IMR-90 (cell line): ENCODE data around the gene WDR48. TPM values are rescaled to one million over a fixed set of nuclear protein-coding genes. Genes with fewer than 3 reads are reported as not detected.

Experiments used
- ATAC-seq: fragments of 200-7000 bp; cut with Tn5 transposase; 2 replicates; pipeline ENCODE4 v1.9.1; 2020; ENCODE audit warnings: low read depth, mild to moderate bottlenecking, moderate library complexity
- BruUV-seq: library from RNA; stranded (reverse); fragments of 400-500 nt; replicated peaks from 2 replicates; lab custom pipeline; 2021; lab: Mats Ljungman, UMichigan
- CTCF ChIA-PET: fragments of 300-600 bp; formaldehyde crosslinking; extraction: SDS; loops from one replicate; lab custom pipeline; 2021; ENCODE audit warnings: antibody characterized with exemption; lab: Yijun Ruan, JAX
- POLR2A ChIA-PET: fragments of 300-600 bp; sonication (Branson Sonifier 250); formaldehyde crosslinking; loops from one replicate; lab custom pipeline; 2022; ENCODE audit warnings: antibody characterized with exemption; ENCODE audit not compliant: unreplicated experiment; lab: Charles Lee
- DNase-seq: peaks from one replicate; pipeline ENCODE4 v3.0.0; 2013
- H2AFZ ChIP-seq: replicated peaks from 2 replicates; pipeline ENCODE3; 2013; ENCODE audit warnings: low read length, mild to moderate bottlenecking; ENCODE audit not compliant: poor library complexity
- H2AK5ac ChIP-seq: 2 replicates; pipeline ENCODE4 v1.6.1; 2013; ENCODE audit warnings: low read depth, low read length, inconsistent platforms
- H2AK9ac ChIP-seq: replicated peaks from 2 replicates; pipeline ENCODE3; 2013; ENCODE audit warnings: mild to moderate bottlenecking, low read depth, low read length, moderate library complexity; ENCODE audit not compliant: poor library complexity
- H2BK120ac ChIP-seq: 2 replicates; pipeline ENCODE4 v1.6.1; 2013; ENCODE audit warnings: low read depth, low read length, inconsistent platforms
- H2BK15ac ChIP-seq: 3 replicates; pipeline ENCODE4 v1.6.1; 2013; ENCODE audit warnings: low read depth, low read length, inconsistent platforms
- H2BK20ac ChIP-seq: 2 replicates; pipeline ENCODE4 v1.6.1; 2013; ENCODE audit warnings: low read depth, mild to moderate bottlenecking, inconsistent platforms, low read length, moderate library complexity
- H2BK5ac ChIP-seq: 2 replicates; pipeline ENCODE4 v1.6.1; 2013; ENCODE audit warnings: mild to moderate bottlenecking, low read depth, low read length, inconsistent platforms; ENCODE audit not compliant: poor library complexity, severe bottlenecking
- H3K14ac ChIP-seq: replicated peaks from 2 replicates; pipeline ENCODE4 v1.6.1; 2013; ENCODE audit warnings: low read depth, low read length, inconsistent platforms
- H3K18ac ChIP-seq: 2 replicates; pipeline ENCODE4 v1.6.1; 2013; ENCODE audit warnings: low read depth, low read length, control low read depth
- H3K23ac ChIP-seq: 2 replicates; pipeline ENCODE4 v1.6.1; 2013; ENCODE audit warnings: low read depth, low read length, inconsistent platforms
- H3K27ac ChIP-seq: 2 replicates; pipeline ENCODE4 v1.5.1; 2013; ENCODE audit warnings: mild to moderate bottlenecking, control low read depth, low read length; ENCODE audit not compliant: insufficient read depth
- H3K27me3 ChIP-seq: 2 replicates; pipeline ENCODE4 v1.6.1; 2013; ENCODE audit warnings: low read length; ENCODE audit not compliant: control insufficient read depth, insufficient read depth
- H3K36me3 ChIP-seq: 2 replicates; pipeline ENCODE4 v1.6.1; 2013; ENCODE audit warnings: low read length, mixed read lengths; ENCODE audit not compliant: control insufficient read depth, insufficient read depth
- H3K4ac ChIP-seq: 2 replicates; pipeline ENCODE4 v1.6.1; 2013; ENCODE audit warnings: low read depth, low read length, inconsistent platforms
- H3K4me1 ChIP-seq: 2 replicates; pipeline ENCODE4 v1.6.1; 2013; ENCODE audit warnings: low read length, mixed read lengths; ENCODE audit not compliant: control insufficient read depth, insufficient read depth
- H3K4me2 ChIP-seq: 2 replicates; pipeline ENCODE4 v1.6.1; 2013; ENCODE audit warnings: low read depth, mild to moderate bottlenecking, control low read depth, low read length, moderate library complexity
- H3K4me3 ChIP-seq: 2 replicates; pipeline ENCODE4 v1.5.1; 2013; ENCODE audit warnings: low read depth, mild to moderate bottlenecking, control low read depth, low read length, moderate library complexity; ENCODE audit not compliant: insufficient read depth
- H3K56ac ChIP-seq: 2 replicates; pipeline ENCODE4 v1.6.1; 2013; ENCODE audit warnings: low read length, inconsistent platforms; ENCODE audit not compliant: insufficient read depth; ENCODE audit errors: extremely low read depth
- H3K79me1 ChIP-seq, 2 experiments: 2 replicates each; pipeline ENCODE4 v1.6.1; 2013; ENCODE audit warnings: low read length in 2 of 2, inconsistent platforms in 1 of 2, low read depth in 1 of 2
- H3K9ac ChIP-seq: 2 replicates; pipeline ENCODE4 v1.6.1; 2013; ENCODE audit warnings: low read depth, low read length, control low read depth
- H3K9me1 ChIP-seq: 2 replicates; pipeline ENCODE4 v1.6.1; 2013; ENCODE audit warnings: low read length, inconsistent platforms; ENCODE audit not compliant: insufficient read depth
- H3K9me3 ChIP-seq: 2 replicates; pipeline ENCODE4 v1.6.1; 2013; ENCODE audit warnings: low read length; ENCODE audit not compliant: control insufficient read depth, insufficient read depth
- H4K20me1 ChIP-seq: 2 replicates; pipeline ENCODE4 v1.6.1; 2013; ENCODE audit warnings: low read length, inconsistent platforms; ENCODE audit not compliant: insufficient read depth
- H4K5ac ChIP-seq: 2 replicates; pipeline ENCODE4 v1.6.1; 2013; ENCODE audit warnings: mild to moderate bottlenecking, low read depth, low read length, control low read depth
- H4K8ac ChIP-seq, 2 experiments: 2 replicates each; pipeline ENCODE4 v1.6.1; 2013; ENCODE audit warnings: low read depth in 2 of 2, low read length in 2 of 2, control low read depth in 1 of 2, inconsistent platforms in 1 of 2
- H4K91ac ChIP-seq: 2 replicates; pipeline ENCODE4 v1.6.1; 2013; ENCODE audit warnings: low read depth, low read length, inconsistent platforms; ENCODE audit not compliant: insufficient read depth
- CEBPB ChIP-seq: IDR thresholded peaks from 2 replicates; pipeline ENCODE4 v1.6.1; 2012; ENCODE audit warnings: low read depth, low read length, improper control_type of control experiment
- CHD1 ChIP-seq: IDR thresholded peaks from 2 replicates; pipeline ENCODE4 v1.6.1; 2012; ENCODE audit warnings: low read depth, low read length, improper control_type of control experiment
- CTCF ChIP-seq: conservative IDR thresholded peaks from 2 replicates; pipeline ENCODE4 v1.5.1; 2012; ENCODE audit warnings: mild to moderate bottlenecking, low read depth, low read length, improper control_type of control experiment
- ELK1 ChIP-seq: fragments of 150-350 bp; IDR thresholded peaks from 2 replicates; pipeline ENCODE4 v1.6.1; 2016; ENCODE audit warnings: low read depth, mild to moderate bottlenecking, low read length, moderate library complexity, borderline replicate concordance
- MAFK ChIP-seq: IDR thresholded peaks from 2 replicates; pipeline ENCODE4 v1.6.1; 2012; ENCODE audit warnings: low read depth, low read length, improper control_type of control experiment
- MXI1 ChIP-seq: IDR thresholded peaks from 2 replicates; pipeline ENCODE4 v1.6.1; 2012; ENCODE audit warnings: low read depth, mild to moderate bottlenecking, low read length, moderate library complexity, borderline replicate concordance
- NFE2L2 ChIP-seq: fragments of 150-350 bp; IDR thresholded peaks from 2 replicates; pipeline ENCODE4 v1.6.1; 2016; ENCODE audit warnings: low read depth, mild to moderate bottlenecking, low read length
- POLR2A ChIP-seq: IDR thresholded peaks from 2 replicates; pipeline ENCODE4 v1.6.1; 2012; ENCODE audit warnings: mild to moderate bottlenecking, low read depth, low read length
- RAD21 ChIP-seq: IDR thresholded peaks from 2 replicates; pipeline ENCODE4 v1.6.1; 2012; ENCODE audit warnings: low read length, improper control_type of control experiment
- RCOR1 ChIP-seq: IDR thresholded peaks from 2 replicates; pipeline ENCODE4 v1.6.1; 2012; ENCODE audit warnings: mild to moderate bottlenecking, low read length, improper control_type of control experiment; ENCODE audit not compliant: insufficient replicate concordance
- SMC3 ChIP-seq: fragments of 150-350 bp; IDR thresholded peaks from 2 replicates; pipeline ENCODE4 v1.6.1; 2016; ENCODE audit warnings: low read depth, mild to moderate bottlenecking, antibody characterized with exemption, low read length, moderate library complexity
- WGBS, 2 experiments: methylation state at CpG; one replicate each; pipeline versions ENCODE4 v1.1.5 to v1.1.7; 2013; ENCODE audit warnings: missing lambda C conversion rate in 2 of 2; ENCODE audit not compliant: insufficient read length in 1 of 2; ENCODE audit errors: extremely low coverage in 2 of 2; 5-methylcytosine and 5-hydroxymethylcytosine counted together
- dilution Hi-C: fragments of 300-500 bp; cut with HindIII; formaldehyde crosslinking; loops from one replicate; pipeline ENCODE4 v1.14.3; 2018; ENCODE audit warnings: low sequenced_read_pairs; ENCODE audit not compliant: unreplicated experiment
- in situ Hi-C: fragments of 300-500 bp; cut with MboI; formaldehyde crosslinking; loops from 3 replicates; pipeline ENCODE4 v1.14.3; 2019; ENCODE audit warnings: low sequenced_read_pairs, inconsistent platforms, mixed read lengths
- intact Hi-C: fragments of 100-400 bp; cut with micrococcal nuclease; formaldehyde crosslinking; loops from 2 replicates; pipeline ENCODE4 v1.10.0; 2022
- polyA plus RNA-seq, 3 experiments: library from polyadenylated mRNA; depleted of rRNA; stranded (reverse); fragments of >200 nt; gene quantifications; 2 replicates each; pipeline ENCODE4 v1.2.3, GENCODE V29; 2012; ENCODE audit warnings: low replicate concordance in 1 of 3
- total RNA-seq: library from RNA; depleted of rRNA; stranded (reverse); fragments of >200 nt; gene quantifications from 2 replicates; pipeline ENCODE4 v1.2.3, GENCODE V29; 2012

Gene WDR48
- total and polyA plus RNA-seq, 2 of the 4 experiments (the other 2 are of a cell fraction) = 14.4 to 41.2 TPM

- 94% methylated on average over 4 of the region's 6 CpGs; no CpG with 5 or more reads in 1 of the 2 experiments for WGBS, 2 experiments
- CTCF ChIA-PET = interaction anchor here (1.8 kb wide), 1 partner anchor 158 kb away, joined by 5 read pairs; no protein-coding TSS in a partner anchor
- no peak overlapping the region for H3K14ac ChIP-seq
Observed at GRCh38 chr3:39130026-39130425, 78.2 kb downstream of the WDR48 start.

More at GRCh38 chr3:39130026-39130425, 78.2 kb downstream of the WDR48 start:
- Histone ChIP-seq H4K91ac (no peak overlapping the region), H2AK9ac (no peak overlapping the region), H3K4me3 (no peak overlapping the region), H3K9ac (no peak overlapping the region), H2BK120ac (no peak overlapping the region), H3K23ac (no peak overlapping the region; the same call in 1 of the 2 replicates), H3K56ac (no peak overlapping the region), H2AFZ (no peak overlapping the region), H3K9me3 (no peaks in the 10 kb centered on the region), H4K8ac (no peak overlapping the region), H3K4ac (no peak overlapping the region), H2BK20ac (no peak overlapping the region), H2AK5ac (no peak overlapping the region), H3K4me2 (no peak overlapping the region), H2BK5ac (no peak overlapping the region), H2BK15ac (no peak overlapping the region), H3K36me3 (no peaks in the 10 kb centered on the region), H3K27ac (no peak overlapping the region), H3K9me1 (peaks cover 11% of the 10 kb centered on the region), H3K4me1 (peaks cover 5% of the 10 kb centered on the region), H3K79me1 (no peaks in the 10 kb centered on the region), H3K27me3 (no peaks in the 10 kb centered on the region), H4K20me1 (no peaks in the 10 kb centered on the region), H3K18ac (no peak overlapping the region), H4K5ac (no peak overlapping the region)
- in situ Hi-C loops = no loop called here
- ATAC-seq (no peak), DNase-seq (no peak)
- intact Hi-C loops = no loop called here
- POLR2A ChIA-PET = no interaction called here
- BruUV-seq = no TSS peak
- dilution Hi-C loops = no loop called here
- TF ChIP-seq POLR2A = no peak
- TF ChIP-seq NFE2L2 = no peak
- TF ChIP-seq RAD21 = no peak
- no peak for TF ChIP-seq MAFK
- no peak for TF ChIP-seq CEBPB
- no peak for TF ChIP-seq SMC3
- no peak for TF ChIP-seq ELK1
- TF ChIP-seq MXI1 = no peak
- no peak for TF ChIP-seq CHD1
- TF ChIP-seq CTCF = no peak
- no peak for TF ChIP-seq RCOR1
